Subcutaneous abdominal adipose tissue (tissue), 5 donors: ENCODE measurements around the gene MCM3AP.
"Not testable (repeated sequence)": the region's sequence is repeated elsewhere in the genome, so short reads cannot be mapped to it uniquely, and the experiment has no call there.

Experiments
- H3K27ac ChIP-seq: one replicate; pipeline ENCODE4 v1.7.0; 2013; ENCODE audit warnings: low read depth, mild to moderate bottlenecking, inconsistent platforms, low read length, moderate library complexity
- H3K27me3 ChIP-seq, 5 donors: one replicate each; pipeline ENCODE4 v1.7.0; 2013; ENCODE audit warnings: low read length in 5 of 5, inconsistent platforms in 1 of 5; ENCODE audit not compliant: control insufficient read depth in 5 of 5, insufficient read depth in 4 of 5
- H3K36me3 ChIP-seq, 5 donors: one replicate each; pipeline ENCODE4 v1.7.0; 2013; ENCODE audit warnings: low read length in 5 of 5; ENCODE audit not compliant: control insufficient read depth in 5 of 5, insufficient read depth in 5 of 5
- H3K4me1 ChIP-seq, 5 donors: one replicate each; pipeline ENCODE4 v1.7.0; 2013; ENCODE audit warnings: low read length in 5 of 5, mild to moderate bottlenecking in 3 of 5, moderate library complexity in 1 of 5; ENCODE audit not compliant: control insufficient read depth in 5 of 5, insufficient read depth in 5 of 5
- H3K4me3 ChIP-seq, 5 donors: one replicate each; pipeline ENCODE4 v1.7.0; 2013; ENCODE audit warnings: low read length in 5 of 5, low read depth in 1 of 5
- H3K9ac ChIP-seq, 5 donors: one replicate each; pipeline ENCODE4 v1.7.0; 2013; ENCODE audit warnings: low read length in 5 of 5, mild to moderate bottlenecking in 4 of 5, moderate library complexity in 3 of 5
- H3K9me3 ChIP-seq, 5 donors: one replicate each; pipeline ENCODE4 v1.7.0; 2013; ENCODE audit warnings: low read length in 5 of 5; ENCODE audit not compliant: control insufficient read depth in 5 of 5
- donor health status: healthy.
- donor health status: healthy.
- donor health status: healthy.
- donor health status: healthy.
- donor health status: healthy.

The MCM3AP gene

DNA sequence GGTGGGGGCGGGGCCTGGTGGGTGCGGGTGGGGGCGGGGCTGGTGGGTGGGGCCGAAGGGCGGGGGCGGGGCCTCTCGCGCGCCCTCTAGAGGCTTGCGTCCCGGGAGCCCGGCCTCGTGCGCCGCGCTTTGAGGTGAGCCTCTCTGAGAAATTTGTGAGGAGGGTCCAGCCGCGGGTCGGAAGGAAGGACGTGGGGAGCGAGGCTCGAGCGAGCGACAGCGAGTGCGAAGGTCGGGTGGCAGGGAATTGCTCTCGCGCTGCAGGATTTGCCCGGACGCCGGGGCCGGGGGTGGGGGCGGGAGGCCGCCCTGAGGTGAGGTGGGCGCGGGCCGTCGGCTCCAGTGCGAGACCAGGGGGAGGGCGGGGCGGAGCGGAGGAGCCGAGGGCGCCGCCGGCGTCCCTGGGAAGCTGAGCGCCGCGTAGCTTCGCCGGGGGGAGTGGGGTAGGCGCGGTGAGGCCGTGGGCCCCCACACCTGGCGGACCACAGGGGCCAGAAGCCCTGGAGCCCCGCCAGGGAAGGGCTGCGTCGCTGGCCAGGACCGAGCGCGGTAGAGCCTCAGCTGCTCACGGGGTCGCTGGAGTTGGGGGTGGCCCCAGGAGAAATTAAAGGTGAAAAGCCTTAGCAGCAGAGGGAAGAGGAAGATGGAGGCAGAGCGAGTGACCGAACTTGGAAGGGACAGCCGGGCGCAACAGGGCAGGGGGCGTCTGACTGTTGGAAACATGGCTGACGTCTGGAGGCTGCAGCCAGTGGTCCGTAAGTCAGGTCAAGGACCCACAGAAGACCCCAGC lies 56.1 kb downstream of the MCM3AP start:
- peak overlapping the region; percentile 41 to 63 (median 50) for H3K4me3 ChIP-seq
- no peaks in the 10 kb centered on the region for H3K27me3 ChIP-seq
- peaks cover 8 to 16% (median 10%) of the 10 kb centered on the region in 5 donors for H3K36me3 ChIP-seq
- H3K4me1 ChIP-seq = peaks cover 2 to 44% (median 36%) of the 10 kb centered on the region in 5 donors
- peak overlapping the region in 3 of 5 donors; percentile 39 to 56 (median 51) for H3K9ac ChIP-seq
- peak overlapping the region; percentile 26 for H3K27ac ChIP-seq
- H3K9me3 ChIP-seq = no peaks in the 10 kb centered on the region

DNA sequence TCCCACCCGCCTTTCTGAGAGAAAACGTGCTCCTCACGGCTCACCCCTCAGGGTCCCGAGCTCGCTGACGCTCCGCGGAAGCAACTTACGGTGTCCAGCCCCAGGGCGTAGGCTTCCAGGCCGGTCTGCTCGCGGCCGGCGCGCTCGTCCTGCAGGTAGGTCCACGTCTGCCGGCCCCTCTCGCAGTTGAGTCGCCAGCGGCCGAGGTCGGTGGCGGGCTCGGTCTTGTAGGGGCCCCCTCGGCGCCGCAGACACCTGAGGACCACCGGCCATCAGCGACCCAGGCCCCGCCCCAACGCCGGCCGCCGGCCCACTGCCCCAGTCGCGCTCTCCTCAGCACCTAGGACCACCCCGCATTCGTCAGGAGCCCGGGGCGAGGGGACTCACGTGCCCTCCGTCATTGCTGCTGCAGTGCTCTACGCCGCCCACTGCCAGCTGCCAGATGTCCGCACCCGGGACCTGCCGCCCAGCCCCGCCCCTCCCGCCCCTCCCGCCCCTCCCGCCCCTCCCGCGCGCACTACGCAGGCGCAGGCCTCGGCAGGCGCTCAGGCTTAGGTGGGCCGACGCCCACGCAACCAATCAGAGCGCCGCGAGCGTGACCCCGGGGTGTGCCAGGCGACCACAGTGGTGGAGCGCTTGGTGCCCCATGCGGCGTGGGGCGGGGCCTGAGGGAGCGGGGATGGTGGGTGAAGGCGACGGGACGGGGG lies 56.9 kb downstream of the MCM3AP start, which contains the start of gene LSS:
Gene LSS, minus strand, starts transcription at position 430 of the 707 bp plus-strand sequence. Its CDS starts 29 bp downstream, at position 401.
- H3K9me3 ChIP-seq = no peaks in the 10 kb centered on the region
- H3K4me1 ChIP-seq = peaks cover 2 to 44% (median 36%) of the 10 kb centered on the region in 5 donors
- peak within 1 kb of the TSS; percentile 98 for H3K27ac ChIP-seq
- peak within 1 kb of the TSS; percentile 70 to 86 (median 82) for H3K4me3 ChIP-seq
- peaks cover 2 to 8% (median 3%) of the 10 kb centered on the region in 5 donors for H3K36me3 ChIP-seq
- H3K27me3 ChIP-seq = no peaks in the 10 kb centered on the region
- H3K9ac ChIP-seq = peak within 1 kb of the TSS; percentile 63 to 84 (median 77)

- H3K27me3 ChIP-seq = no peaks in the 10 kb centered on the region
- peak overlapping the region; percentile 98 for H3K27ac ChIP-seq
- H3K4me3 ChIP-seq = peak overlapping the region; percentile 70 to 86 (median 82)
- H3K9ac ChIP-seq = peak overlapping the region; percentile 63 to 84 (median 77)
- no peaks in the 10 kb centered on the region for H3K9me3 ChIP-seq
- peaks cover 0 to 6% (median 4%) of the 10 kb centered on the region in 5 donors for H3K36me3 ChIP-seq
- peaks cover 2 to 45% (median 36%) of the 10 kb centered on the region in 5 donors for H3K4me1 ChIP-seq
These were observed 57.5 kb downstream of the MCM3AP start for GRCh38 chr21:46227811-46228344.

- peaks cover 2 to 51% (median 36%) of the 10 kb centered on the region in 5 donors for H3K4me1 ChIP-seq
- H3K9me3 ChIP-seq = no peaks in the 10 kb centered on the region
- peaks cover 0 to 14% (median 9%) of the 10 kb centered on the region in 5 donors for H3K36me3 ChIP-seq
- peak overlapping the region; percentile 98 for H3K27ac ChIP-seq
- no peaks in the 10 kb centered on the region for H3K27me3 ChIP-seq
- peak overlapping the region; percentile 18 to 84 (median 53) for H3K9ac ChIP-seq
- peak overlapping the region; percentile 70 to 86 (median 82) for H3K4me3 ChIP-seq
These were observed 58.4 kb downstream of the MCM3AP start for GRCh38 chr21:46226920-46227599.

- H3K27ac ChIP-seq = peak overlapping the region; percentile 98
- H3K36me3 ChIP-seq = peaks cover 0 to 22% (median 18%) of the 10 kb centered on the region in 5 donors
- peak overlapping the region in 4 of 5 donors; percentile 14 to 86 (median 34) for H3K4me3 ChIP-seq
- no peaks in the 10 kb centered on the region for H3K27me3 ChIP-seq
- H3K9ac ChIP-seq = peak overlapping the region in 4 of 5 donors; percentile 51 to 83 (median 68)
- H3K9me3 ChIP-seq = no peaks in the 10 kb centered on the region
- H3K4me1 ChIP-seq = peaks cover 2 to 51% (median 36%) of the 10 kb centered on the region in 5 donors
These were observed 59.3 kb downstream of the MCM3AP start for GRCh38 chr21:46226146-46226545.

DNA sequence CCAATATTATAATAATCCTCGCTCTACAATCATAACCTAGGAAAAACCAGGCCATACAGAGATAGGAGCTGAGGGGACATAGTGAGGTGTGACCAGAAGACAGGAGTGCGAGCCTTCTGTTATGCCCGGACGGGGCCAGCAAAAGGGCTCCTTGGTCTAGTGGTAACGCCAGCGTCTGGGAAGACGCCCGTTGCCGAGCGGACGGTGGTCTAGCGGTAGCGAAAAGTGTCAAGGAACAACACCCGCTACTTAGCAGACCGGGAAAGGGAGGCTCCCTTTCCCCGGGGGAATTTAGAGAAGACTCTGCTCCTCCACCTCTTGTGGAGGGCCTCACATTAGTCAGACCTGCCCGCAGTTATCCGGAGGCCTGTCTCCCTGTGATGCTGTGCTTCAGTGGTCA lies 61.8 kb downstream of the MCM3AP start:
- not testable (repeated sequence) for H3K4me3 ChIP-seq, H3K27ac ChIP-seq, H3K27me3 ChIP-seq, H3K9ac ChIP-seq, H3K9me3 ChIP-seq
- H3K4me1 ChIP-seq = peaks cover 2 to 47% (median 30%) of the 10 kb centered on the region in 5 donors
- peaks cover 0 to 47% (median 42%) of the 10 kb centered on the region in 5 donors for H3K36me3 ChIP-seq

DNA sequence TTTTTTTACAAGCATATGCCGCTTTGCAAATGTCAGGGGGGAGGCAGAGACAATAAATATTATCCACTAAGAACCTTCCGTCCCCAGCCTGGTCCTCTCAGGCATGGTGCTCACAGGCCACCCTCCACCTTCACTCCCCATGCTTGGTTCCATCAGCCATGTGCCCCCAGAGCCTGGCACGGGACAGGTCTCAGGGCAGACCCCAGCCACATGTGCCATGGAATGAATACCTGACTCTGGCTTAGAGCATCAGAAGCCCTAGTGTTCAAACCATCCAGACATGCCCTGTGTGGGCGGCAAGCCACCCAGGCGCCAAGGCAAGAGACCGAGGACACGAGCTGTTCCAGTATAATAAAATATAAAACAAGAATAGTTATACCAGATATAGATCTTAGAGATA lies 62.2 kb downstream of the MCM3AP start:
- Histone ChIP-seq H3K4me1 (peaks cover 2 to 46% (median 27%) of the 10 kb centered on the region in 5 donors), H3K9me3 (no peaks in the 10 kb centered on the region), H3K9ac (peak overlapping the region in 1 of 5 donors; percentile 52), H3K36me3 (peaks cover 0 to 50% (median 46%) of the 10 kb centered on the region in 5 donors), H3K27ac (no peak overlapping the region), H3K27me3 (no peaks in the 10 kb centered on the region), H3K4me3 (no peak overlapping the region)

DNA sequence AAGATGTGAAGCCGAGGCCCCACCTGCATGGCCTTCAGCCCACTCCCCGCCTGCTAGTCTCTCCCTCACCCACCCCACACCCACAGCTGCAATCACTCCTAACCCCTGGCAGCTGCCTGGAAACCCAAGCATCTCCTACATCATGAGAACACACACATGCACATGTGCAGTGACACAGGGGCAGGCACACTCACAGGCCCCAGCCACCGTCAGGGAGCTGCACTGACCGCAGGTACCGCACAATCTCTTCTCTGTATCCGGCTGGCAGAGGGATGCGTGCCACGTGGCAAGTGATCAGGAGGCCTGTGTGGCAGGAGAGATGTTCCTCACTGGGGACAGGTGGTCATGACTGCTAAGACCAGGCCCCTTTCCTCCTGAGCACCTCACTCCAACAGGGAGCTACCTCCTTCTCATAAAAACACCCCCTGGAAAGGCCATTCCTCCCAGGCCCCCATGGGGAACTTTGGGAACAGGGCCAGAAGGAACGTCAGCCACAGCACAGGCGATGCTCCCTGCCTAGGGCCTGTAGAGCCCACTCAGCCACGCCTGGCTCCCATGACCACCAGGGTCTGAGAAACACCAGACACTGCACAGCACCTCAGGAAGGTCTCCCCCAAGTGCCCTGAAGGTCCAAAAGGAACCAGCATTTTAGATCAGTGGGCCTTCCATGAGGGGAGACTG lies 62.8 kb downstream of the MCM3AP start:
- peaks cover 2 to 39% (median 21%) of the 10 kb centered on the region in 5 donors for H3K4me1 ChIP-seq
- H3K9me3 ChIP-seq = no peaks in the 10 kb centered on the region
- peak overlapping the region in 2 of 5 donors; percentile 7 to 52 for H3K9ac ChIP-seq
- H3K27ac ChIP-seq = no peak overlapping the region
- H3K36me3 ChIP-seq = peaks cover 0 to 54% (median 48%) of the 10 kb centered on the region in 5 donors
- no peak overlapping the region for H3K4me3 ChIP-seq
- H3K27me3 ChIP-seq = no peaks in the 10 kb centered on the region
